GM12873 (cell line): ENCODE data around the gene PTOV1.

Experiments
- CTCF ChIP-seq: IDR thresholded peaks from 2 replicates; pipeline ENCODE4 v1.5.1; 2012; ENCODE audit warnings: low read depth, mild to moderate bottlenecking, moderate library complexity, low read length, control low read depth; ENCODE audit not compliant: insufficient read depth; ENCODE audit errors: missing control alignments

The PTOV1 gene

GRCh38 chr19:49877879-49878743 lies 27.2 kb downstream of the PTOV1 start:
- no peak for TF ChIP-seq CTCF

GRCh38 chr19:49878744-49879070 lies 27.7 kb downstream of the PTOV1 start:
- no peak for TF ChIP-seq CTCF

- no peak for TF ChIP-seq CTCF
Measured at GRCh38 chr19:49879243-49879963, 28.4 kb downstream of the PTOV1 start.

GRCh38 chr19:49880162-49880869 lies 29.4 kb downstream of the PTOV1 start:
- TF ChIP-seq CTCF: no peak

- no peak for TF ChIP-seq CTCF
Measured at GRCh38 chr19:49881186-49881585, 30.2 kb downstream of the PTOV1 start.

GRCh38 chr19:49881672-49882394 lies 30.9 kb downstream of the PTOV1 start:
- no peak for TF ChIP-seq CTCF
